Nephron progenitor cell (in vitro differentiated cells): ENCODE results near the gene IDH3G.
"Not testable (repeated sequence)": the region's sequence is repeated elsewhere in the genome, so short reads cannot be mapped to it uniquely, and the experiment has no call there.

Experiments
- DNase-seq: peaks from one replicate; pipeline ENCODE4 v3.0.0; 2021
- H3K27ac Mint-ChIP-seq: 2 replicates; pipeline ENCODE4 v1.8.0; 2021; ENCODE audit warnings: mild to moderate bottlenecking, moderate library complexity, mixed read lengths
- H3K27me3 Mint-ChIP-seq: 2 replicates; pipeline ENCODE4 v1.8.0; 2021; ENCODE audit warnings: mild to moderate bottlenecking, low read depth, mixed read lengths; ENCODE audit not compliant: poor library complexity
- H3K36me3 Mint-ChIP-seq: 2 replicates; pipeline ENCODE4 v1.8.0; 2021; ENCODE audit warnings: low read depth, mixed read lengths
- H3K4me1 Mint-ChIP-seq: 2 replicates; pipeline ENCODE4 v1.8.0; 2021; ENCODE audit warnings: mixed read lengths
- H3K4me3 Mint-ChIP-seq: 2 replicates; pipeline ENCODE4 v1.8.0; 2021; ENCODE audit warnings: mild to moderate bottlenecking, moderate library complexity, mixed read lengths
- H3K9me3 Mint-ChIP-seq: 2 replicates; pipeline ENCODE4 v1.8.0; 2021; ENCODE audit warnings: mild to moderate bottlenecking, moderate library complexity, mixed read lengths
- TF ChIP-seq, protein P1 (sequence below): fragments of 200-600 bp; sonication (generic); IDR thresholded peaks from 2 replicates; pipeline ENCODE4 v1.5.0; 2021; ENCODE audit warnings: antibody characterized with exemption

Gene IDH3G

DNA sequence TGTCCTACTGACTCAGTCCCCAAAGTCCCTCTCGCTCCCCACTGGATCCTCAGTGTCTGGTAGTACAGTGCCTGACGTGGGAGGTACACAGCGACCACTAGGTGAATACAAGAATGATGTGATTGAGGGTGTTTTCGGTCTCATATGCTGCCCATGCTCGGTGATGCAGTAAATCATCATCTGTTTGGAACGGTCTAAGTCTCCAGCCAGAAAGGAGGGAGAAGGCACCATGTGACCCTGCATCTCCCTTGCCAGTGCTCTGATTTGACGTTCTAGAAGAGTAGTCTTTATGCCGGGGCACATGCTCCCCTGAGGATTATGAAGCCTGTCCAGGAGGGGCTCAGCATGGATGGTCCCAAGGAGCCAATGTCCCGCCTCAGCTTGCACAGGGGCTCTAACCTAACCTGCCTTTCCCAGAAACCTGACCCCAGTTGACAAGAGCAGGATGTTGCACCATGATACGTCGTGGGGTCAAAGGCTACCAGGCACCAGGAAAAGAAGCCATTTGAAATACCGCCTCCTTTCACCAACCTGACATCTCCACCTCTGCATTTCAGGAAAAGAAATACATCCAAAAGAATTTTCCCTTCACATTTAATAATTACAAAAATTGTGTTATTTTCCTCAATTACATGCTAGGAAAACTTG lies 43.9 kb downstream of the IDH3G start:
- Mint-ChIP-seq H3K4me1 (peaks cover 15% of the 10 kb centered on the region), H3K9me3 (peaks cover 72% of the 10 kb centered on the region), H3K36me3 (peaks cover 9% of the 10 kb centered on the region), H3K27me3 (peaks cover 4% of the 10 kb centered on the region), H3K27ac (peak overlapping the region; percentile 34), H3K4me3 (no peak overlapping the region)
- TF ChIP-seq, protein P1, sequence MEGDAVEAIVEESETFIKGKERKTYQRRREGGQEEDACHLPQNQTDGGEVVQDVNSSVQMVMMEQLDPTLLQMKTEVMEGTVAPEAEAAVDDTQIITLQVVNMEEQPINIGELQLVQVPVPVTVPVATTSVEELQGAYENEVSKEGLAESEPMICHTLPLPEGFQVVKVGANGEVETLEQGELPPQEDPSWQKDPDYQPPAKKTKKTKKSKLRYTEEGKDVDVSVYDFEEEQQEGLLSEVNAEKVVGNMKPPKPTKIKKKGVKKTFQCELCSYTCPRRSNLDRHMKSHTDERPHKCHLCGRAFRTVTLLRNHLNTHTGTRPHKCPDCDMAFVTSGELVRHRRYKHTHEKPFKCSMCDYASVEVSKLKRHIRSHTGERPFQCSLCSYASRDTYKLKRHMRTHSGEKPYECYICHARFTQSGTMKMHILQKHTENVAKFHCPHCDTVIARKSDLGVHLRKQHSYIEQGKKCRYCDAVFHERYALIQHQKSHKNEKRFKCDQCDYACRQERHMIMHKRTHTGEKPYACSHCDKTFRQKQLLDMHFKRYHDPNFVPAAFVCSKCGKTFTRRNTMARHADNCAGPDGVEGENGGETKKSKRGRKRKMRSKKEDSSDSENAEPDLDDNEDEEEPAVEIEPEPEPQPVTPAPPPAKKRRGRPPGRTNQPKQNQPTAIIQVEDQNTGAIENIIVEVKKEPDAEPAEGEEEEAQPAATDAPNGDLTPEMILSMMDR = no peak
- no peak for DNase-seq

DNA sequence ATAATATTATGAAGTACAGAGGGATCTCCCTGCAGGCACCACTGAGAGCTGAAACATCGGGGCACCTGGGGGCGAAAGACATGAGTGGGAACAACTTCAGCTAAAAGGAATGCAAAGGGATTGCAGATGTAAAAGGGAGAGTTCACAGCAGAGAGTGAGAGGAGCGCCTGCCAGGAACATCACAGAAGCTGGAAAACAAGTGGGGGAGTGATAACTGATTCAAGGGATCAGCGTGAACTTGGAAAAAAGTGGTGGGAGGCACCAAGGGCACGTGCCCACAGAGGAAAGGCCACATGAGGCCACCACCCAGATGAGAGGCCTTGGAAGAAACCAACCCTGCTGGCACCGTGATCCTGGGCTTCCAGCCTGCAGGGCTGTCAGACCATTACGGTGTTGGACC lies 45.2 kb downstream of the IDH3G start:
- Mint-ChIP-seq H3K4me1 (peaks cover 22% of the 10 kb centered on the region), H3K9me3 (peaks cover 70% of the 10 kb centered on the region)
- not testable (repeated sequence) for H3K36me3 Mint-ChIP-seq, H3K4me3 Mint-ChIP-seq, DNase-seq, H3K27ac Mint-ChIP-seq, H3K27me3 Mint-ChIP-seq

DNA sequence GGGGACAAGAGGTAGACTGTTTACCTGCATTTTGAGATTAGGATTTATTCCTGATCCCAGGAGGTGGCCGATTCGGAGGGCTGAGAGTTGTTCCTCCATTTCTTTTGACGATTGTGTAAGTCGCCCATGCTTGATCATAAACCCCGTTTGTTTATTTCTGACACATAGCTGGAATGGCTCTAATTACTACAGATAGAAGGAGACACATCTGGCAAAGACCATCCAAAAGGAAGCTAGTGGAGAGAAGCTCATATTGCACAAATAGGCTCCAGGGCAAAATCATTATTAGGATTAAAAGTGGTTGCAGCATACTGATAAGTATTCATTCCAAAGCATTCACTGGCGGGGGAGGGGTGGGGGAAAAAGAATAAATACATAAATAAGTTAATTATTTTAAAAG lies 47.2 kb downstream of the IDH3G start:
- H3K27me3 Mint-ChIP-seq, DNase-seq, H3K27ac Mint-ChIP-seq, H3K36me3 Mint-ChIP-seq, H3K4me3 Mint-ChIP-seq: not testable (repeated sequence)
- peaks cover 28% of the 10 kb centered on the region for H3K4me1 Mint-ChIP-seq
- peaks cover 56% of the 10 kb centered on the region for H3K9me3 Mint-ChIP-seq

DNA sequence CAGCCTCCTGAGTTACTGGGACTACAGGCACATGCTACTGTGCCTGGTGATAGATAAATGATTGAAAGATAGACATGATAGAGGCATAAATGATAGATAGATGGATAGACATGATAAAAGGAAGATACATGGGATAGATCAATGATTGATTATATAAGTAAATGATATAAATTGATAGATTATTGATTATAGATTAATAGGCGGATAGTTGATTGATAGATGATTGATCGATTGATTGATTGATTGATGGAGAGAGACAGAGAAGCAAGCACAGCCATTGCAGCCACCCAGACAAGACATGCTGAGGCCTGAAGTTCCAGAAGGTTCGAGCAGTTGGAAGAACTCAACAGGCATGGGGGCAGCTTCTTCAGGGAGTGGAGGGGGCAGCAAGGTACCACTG lies 47.8 kb downstream of the IDH3G start:
- H3K27ac Mint-ChIP-seq = peak overlapping the region; percentile 61
- peaks cover 28% of the 10 kb centered on the region for H3K4me1 Mint-ChIP-seq
- H3K27me3 Mint-ChIP-seq = no peaks in the 10 kb centered on the region
- peaks cover 9% of the 10 kb centered on the region for H3K36me3 Mint-ChIP-seq
- no peak for DNase-seq
- H3K4me3 Mint-ChIP-seq = no peak overlapping the region
- TF ChIP-seq, protein P1 = no peak
- peaks cover 50% of the 10 kb centered on the region for H3K9me3 Mint-ChIP-seq

DNA sequence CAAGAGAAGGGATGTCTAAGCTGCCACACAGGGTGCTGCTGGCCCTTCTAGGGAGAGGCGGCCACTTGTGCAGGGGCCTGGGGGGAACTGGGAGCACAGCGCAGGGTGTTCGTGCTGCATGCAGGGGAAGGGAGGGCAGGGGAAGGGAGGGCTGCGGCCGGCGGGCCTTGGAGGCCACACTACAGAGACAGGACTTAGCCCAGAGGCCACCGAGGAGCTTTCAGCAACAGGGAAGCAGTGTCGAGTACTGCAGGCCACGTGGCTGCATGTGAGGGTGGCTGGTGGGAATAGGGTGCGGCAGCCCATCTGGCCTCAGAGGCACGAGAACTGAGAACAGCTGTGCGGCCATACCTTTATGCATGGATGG lies 49.1 kb downstream of the IDH3G start:
- not testable (repeated sequence) for DNase-seq
- peaks cover 23% of the 10 kb centered on the region for H3K4me1 Mint-ChIP-seq

DNA sequence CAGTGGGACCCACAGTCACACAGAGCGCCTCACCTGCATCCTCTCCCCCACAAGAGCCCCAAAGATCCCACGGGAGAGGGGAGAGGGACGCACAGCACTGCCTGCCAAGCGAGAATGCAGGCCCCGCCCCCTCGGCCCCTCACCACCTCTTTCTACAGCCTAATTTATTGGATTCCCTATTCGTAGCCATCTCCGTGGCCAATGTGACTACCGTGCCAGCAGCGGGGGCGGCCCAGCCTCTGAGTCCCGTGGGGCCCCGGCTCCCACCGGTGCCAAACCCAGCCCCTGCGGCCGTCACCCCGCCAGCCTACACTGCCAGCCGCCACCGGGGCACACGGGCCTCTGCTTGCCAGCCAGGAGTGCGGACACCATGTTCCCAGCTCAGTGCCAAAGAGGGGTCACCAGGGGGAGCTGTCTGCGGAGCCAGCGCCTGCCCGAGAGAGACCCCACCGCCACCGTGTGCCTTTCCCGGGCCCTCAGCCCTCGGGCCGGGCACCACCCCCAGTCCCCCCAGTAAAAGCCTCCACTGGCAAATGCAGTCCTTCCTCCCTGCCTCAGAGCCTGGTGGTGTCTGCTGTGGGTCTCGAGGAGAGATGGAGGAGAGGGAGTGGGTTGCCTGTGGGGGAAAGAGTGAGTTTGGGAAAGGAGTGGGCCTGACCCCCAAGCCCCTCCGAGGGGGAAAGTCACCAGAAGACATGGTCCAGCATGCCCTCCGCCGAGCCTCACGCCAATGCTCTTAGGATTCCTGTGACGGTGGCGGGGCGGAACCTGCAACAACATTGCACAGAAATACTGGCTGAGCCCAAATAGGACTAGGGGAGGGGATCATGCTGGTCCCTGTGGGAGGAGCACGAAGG lies 49.7 kb downstream of the IDH3G start:
- peak; percentile 53 for DNase-seq
- Mint-ChIP-seq H3K27ac (no peak overlapping the region), H3K27me3 (no peaks in the 10 kb centered on the region), H3K36me3 (peaks cover 2% of the 10 kb centered on the region), H3K9me3 (peaks cover 43% of the 10 kb centered on the region), H3K4me3 (peak overlapping the region; percentile 67), H3K4me1 (peaks cover 19% of the 10 kb centered on the region)
- TF ChIP-seq, protein P1 = no peak

More for the DNA sequence above, 49.1 kb downstream of the IDH3G start:
- H3K36me3 Mint-ChIP-seq, H3K27ac Mint-ChIP-seq, H3K27me3 Mint-ChIP-seq: not testable (repeated sequence)
- Mint-ChIP-seq H3K4me3 (peak overlapping the region; percentile 15), H3K9me3 (peaks cover 46% of the 10 kb centered on the region)

DNA sequence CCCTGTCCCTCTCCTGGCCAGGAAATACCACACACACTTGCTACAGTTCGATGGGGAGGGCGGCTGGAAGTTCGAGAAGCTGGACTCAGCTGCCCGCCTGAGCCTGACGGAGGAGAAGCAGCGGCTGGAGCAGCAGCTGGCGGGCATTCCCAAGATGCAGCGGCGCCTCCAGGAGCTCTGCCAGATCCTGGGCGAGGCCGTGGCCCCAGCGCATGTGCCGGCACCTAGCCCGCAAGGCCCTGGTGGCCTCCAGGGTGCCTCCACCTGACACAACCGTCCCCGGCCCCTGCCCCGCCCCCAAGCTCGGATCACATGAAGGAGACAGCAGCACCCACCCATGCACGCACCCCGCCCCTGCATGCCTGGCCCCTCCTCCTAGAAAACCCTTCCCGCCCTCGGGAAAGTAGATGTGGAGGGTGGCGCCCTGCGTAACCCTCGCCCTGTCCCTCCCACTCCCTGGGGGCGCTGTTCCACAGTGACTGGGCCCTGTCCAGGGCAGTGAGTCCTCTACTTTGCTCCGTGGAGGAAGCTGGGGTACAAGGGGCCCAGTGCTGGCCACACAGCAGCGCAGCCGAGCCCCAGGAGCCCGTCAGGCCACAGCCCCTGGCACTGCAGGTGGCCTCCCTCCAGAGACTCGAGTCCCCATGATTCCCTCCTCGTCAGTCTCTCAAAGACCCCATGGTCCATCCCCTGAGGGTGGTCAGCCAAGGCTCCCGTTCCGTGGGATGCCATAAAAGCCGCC lies 50.5 kb downstream of the IDH3G start:
- Mint-ChIP-seq H3K9me3 (peaks cover 43% of the 10 kb centered on the region), H3K4me3 (peak overlapping the region; percentile 67), H3K4me1 (peaks cover 26% of the 10 kb centered on the region)
- not testable (repeated sequence) for H3K36me3 Mint-ChIP-seq, H3K27ac Mint-ChIP-seq, H3K27me3 Mint-ChIP-seq
- peak; percentile 52 for DNase-seq

DNA sequence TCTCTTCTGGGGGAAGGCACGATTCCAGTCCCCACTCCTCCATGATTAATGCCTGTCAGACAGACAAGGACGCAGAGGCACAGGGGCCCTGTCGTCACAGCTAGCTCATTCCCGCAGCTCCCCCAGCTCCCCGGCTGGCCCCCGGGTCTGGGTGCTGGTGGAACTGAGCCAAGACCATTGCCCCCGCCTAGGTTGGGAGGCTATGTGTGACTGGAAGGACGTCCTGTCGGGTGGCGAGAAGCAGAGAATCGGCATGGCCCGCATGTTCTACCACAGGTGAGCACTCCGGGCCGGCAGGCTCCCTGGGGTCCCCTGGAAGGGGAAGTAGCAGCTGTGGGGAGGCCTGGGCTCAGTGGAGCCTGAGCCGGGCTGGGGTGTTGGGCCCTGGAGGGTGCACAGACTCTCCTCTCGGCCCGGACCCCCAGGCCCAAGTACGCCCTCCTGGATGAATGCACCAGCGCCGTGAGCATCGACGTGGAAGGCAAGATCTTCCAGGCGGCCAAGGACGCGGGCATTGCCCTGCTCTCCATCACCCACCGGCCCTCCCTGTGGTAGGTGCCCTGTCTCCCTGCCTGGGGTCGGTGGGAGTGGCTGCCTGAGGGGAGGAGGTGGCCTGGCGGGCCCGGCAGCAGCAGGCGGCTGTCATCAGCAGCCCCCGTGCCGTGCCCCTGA lies 51.2 kb downstream of the IDH3G start:
- not testable (repeated sequence) for H3K27me3 Mint-ChIP-seq, H3K36me3 Mint-ChIP-seq, H3K4me3 Mint-ChIP-seq, DNase-seq, H3K27ac Mint-ChIP-seq
- Mint-ChIP-seq H3K4me1 (peaks cover 31% of the 10 kb centered on the region), H3K9me3 (peaks cover 45% of the 10 kb centered on the region)

DNA sequence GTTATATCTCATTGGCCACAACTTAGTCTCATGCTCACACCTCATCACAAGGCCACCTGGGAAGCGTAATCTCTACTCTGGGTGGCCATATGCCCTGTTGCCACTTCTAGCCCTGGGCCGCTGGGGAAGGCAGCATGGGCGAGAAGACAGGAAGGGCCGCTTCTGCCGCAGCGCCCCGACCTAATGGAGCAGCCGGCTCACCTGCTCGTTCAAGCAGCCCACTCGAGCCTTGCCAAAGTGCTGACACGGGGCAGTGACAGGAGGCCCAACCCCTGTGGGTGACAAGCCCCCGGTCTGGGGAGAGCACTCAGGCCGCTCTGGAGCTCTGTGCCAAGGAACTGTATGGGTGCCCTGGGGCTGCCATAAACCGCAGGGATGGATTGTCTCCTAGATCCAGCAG lies 52.1 kb downstream of the IDH3G start:
- H3K4me1 Mint-ChIP-seq = peaks cover 31% of the 10 kb centered on the region
- H3K36me3 Mint-ChIP-seq, H3K27me3 Mint-ChIP-seq, H3K4me3 Mint-ChIP-seq, DNase-seq, H3K27ac Mint-ChIP-seq: not testable (repeated sequence)
- H3K9me3 Mint-ChIP-seq = peaks cover 41% of the 10 kb centered on the region
